Stimulated activated CD4-positive, alpha-beta T cell treated with anti-CD3 and anti-CD28 coated beads, Interleukin-1b, Interleukin-23, amount 100 ng/mL, for 1 hour (primary cell): ENCODE measurements around the gene DCAF4L1.

Source experiments
- DNase-seq, 2 donors: peaks; one replicate each; pipeline ENCODE4 v3.0.0-alpha.2; 2020; ENCODE audit warnings: low read depth in 2 of 2

Gene DCAF4L1, protein sequence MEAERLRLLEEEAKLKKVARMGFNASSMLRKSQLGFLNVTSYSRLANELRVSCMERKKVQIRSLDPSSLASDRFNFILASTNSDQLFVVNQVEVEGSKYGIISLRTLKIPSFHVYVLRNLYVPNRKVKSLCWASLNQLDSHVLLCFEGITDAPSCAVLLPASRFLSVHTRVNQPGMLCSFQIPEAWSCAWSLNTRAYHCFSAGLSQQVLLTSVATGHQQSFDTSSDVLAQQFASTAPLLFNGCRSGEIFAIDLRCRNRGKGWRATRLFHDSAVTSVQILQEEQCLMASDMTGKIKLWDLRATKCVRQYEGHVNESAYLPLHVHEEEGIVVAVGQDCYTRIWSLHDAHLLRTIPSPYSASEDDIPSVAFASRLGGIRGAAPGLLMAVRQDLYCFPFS

DNA sequence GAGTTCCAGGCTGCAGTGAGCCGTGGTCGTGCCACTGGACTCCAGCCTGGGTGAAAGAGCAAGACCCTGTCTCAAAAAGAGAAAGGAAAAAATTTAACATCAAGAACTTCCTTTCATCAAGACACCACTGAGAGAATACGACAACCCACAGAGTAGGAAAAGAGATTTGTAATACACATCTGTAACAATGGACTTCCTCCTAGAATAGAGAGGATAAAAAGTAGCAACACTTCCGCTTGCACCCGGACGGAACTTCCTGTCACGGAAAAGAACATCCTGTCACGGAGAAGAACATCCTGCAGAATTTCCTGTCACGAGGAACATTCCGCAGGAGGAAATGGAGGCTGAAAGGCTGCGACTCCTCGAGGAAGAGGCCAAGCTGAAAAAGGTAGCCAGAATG is at the start of gene DCAF4L1:
TSS of gene DCAF4L1 (plus strand) at position 301 of the 400 bp plus-strand sequence. CDS start at position 338, 37 bp downstream.
- DNase-seq, result no peak

DNA sequence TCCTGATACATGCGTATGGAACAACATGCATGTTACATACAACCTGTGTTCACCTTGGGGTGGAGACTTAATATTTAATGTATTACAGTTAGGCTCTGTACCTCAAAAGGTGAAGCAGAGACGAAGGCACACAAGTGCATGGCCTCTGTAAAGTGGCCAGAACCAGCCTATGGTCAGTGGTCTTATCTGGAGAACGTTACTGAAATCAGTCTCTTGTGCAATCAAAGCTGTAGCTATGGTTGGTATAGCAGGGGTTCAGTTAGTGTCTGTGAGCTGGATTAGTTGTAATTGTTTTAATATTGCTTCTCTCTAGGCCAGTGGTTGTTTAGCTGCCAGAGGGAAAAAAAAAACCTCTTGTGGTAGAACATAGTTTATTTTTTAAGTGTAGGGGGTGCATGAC is 48.6 kb upstream of the DCAF4L1 start:
- DNase-seq, result no peak

DNA sequence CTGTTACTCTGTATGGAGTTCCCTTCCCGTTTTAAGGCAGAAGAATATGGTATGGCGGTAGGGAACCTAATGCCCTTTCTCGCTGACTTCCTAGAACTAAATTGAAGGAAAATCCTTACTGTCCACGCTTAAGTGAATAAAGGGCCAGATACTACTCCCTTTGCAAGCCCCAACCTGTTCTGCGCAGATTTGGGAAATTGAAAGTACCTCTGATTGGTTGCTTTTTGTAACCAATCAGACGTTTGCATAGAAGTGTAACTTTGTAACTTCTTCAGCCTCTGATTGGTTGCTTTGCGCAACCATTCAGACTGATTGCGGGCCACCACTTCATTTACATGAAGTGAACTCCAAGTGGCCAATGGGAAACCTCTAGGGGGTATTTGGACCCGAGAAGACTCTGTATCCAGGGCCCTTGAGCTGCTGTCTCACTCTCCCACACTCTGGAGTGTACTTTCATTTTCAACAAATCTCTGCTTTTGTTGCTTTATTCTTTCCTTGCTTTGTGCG is 47.5 kb upstream of the DCAF4L1 start:
- DNase-seq, result no peak

DNA sequence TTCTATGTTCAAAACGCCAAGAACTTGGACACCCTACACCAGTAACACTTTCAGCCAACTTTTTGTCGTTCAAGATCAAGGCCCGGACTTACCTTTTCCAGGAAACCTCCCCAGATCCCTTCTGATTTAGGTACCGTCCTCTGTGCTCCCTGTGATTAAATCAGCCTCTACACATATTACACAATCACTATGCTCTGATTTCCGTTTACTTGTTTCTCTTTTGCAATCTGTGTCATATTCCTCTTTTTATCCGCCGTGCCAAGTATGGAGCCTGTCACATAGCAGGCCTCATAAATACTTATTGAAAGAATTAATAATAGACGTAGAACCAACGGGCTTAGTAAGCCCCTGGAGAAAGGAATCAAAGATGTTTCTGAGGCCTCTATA is 47.0 kb upstream of the DCAF4L1 start:
- no peak for DNase-seq

DNA sequence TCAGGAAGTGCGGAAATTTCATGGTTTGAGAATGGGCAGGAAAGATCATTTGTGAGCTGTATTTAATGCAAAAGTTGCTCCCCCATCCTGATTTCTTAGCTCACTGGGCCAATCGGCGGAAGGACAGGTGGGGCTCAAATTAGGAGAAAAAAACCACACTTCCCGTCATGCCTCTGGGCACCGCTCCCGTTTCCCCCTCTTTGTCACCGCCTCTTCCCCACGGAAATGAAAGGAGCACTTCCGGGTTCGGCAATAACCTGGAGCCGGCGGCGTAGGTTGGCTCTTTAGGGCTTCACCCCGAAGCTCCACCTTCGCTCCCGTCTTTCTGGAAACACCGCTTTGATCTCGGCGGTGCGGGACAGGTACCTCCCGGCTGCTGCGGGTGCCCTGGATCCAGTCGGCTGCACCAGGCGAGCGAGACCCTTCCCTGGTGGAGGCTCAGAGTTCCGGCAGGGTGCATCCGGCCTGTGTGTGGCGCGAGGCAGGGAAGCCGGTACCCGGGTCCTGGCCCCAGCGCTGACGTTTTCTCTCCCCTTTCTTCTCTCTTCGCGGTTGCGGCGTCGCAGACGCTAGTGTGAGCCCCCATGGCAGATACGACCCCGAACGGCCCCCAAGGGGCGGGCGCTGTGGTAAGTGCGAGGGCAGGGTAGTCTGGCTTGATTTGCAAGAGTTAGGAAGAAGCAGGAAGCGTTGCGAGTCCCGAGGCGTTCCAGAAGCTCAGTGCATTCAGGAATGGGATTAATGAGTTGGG is 46.5 kb upstream of the DCAF4L1 start, which contains the start of gene TMEM33:
TSS of gene TMEM33 (plus strand) at position 529 of the 751 bp plus-strand sequence. CDS start at position 585, 56 bp downstream.
- peak; percentile 33 to 53 for DNase-seq

DNA sequence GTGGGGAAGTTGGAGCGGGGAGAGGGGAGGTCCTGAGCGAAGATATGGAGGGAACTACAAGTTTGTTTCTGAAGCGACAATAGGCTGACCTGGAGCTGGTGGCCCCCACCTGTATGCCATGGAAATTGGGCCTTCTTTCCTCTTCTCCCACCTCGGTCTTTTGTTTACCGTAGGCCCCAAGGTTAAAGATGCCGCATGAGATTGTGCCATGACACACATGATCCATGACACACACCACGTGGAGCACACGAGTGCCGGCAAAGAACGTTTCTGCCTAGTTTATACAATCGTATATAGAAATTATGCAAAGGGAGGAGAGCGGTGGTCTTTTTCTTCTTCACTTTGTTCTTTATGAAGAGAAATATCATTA is 45.9 kb upstream of the DCAF4L1 start:
- DNase-seq, result peak in 1 of 2 donors; percentile 4

DNA sequence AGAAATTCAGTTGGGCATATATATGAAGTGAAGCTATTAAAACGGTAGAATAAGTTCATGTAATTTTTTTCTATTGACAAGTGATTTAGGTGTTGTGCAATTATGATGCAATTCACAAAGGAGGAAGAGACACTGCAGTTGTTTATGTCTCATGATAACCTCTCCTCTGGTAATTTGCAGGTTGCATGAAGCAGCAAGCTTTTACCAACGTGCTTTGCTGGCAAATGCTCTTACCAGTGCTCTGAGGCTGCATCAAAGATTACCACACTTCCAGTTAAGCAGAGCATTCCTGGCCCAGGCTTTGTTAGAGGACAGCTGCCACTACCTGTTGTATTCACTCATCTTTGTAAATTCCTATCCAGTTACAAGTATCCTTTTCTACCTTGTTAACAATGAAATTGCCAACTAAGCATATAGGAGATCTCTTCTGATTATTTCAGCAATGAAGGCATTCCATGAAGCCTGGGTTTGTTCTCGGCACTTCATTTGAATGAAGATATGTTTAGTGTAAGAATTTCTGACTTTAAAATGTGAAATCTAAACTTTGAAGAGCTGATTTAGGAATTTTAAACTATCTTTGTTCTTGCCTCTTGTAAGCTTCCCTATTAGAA is 42.4 kb upstream of the DCAF4L1 start:
- no peak for DNase-seq

DNA sequence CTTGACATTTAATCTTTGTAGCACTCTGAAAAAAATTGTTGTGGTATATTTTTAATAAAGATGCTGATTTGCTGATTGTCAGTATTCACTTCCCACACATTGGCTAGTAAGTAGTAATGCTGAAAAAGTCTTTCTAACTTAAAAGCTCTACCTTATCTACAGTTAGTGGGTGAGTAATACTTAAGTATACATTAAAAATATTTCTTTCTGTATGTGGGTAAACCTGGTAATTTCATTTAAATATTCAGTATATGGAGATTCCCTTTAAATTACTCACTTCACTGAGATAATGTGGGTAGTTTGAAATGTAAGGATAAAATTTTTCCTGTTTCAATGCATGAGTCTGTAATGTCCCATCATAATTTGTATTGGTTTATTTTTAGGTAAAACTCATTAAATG is 40.7 kb upstream of the DCAF4L1 start:
- no peak for DNase-seq

DNA sequence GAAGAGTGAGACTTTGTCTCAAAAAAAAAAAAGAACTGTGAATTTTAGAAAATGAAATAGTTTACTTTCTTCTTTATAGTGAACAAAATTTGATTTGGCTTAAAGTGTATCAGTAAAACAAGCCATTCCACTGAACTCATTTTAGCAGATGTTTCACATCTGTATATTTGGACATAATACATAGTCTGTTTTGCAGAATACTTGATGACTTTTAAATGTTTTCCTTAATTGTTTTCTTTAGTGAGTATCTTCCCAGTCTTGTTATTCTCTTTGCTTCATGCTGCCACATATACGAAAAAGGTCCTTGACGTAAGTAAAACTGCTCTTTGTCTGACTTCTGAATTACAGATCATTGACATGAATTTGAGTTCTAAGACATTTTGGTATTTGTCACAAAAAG is 38.0 kb upstream of the DCAF4L1 start:
- no peak for DNase-seq

DNA sequence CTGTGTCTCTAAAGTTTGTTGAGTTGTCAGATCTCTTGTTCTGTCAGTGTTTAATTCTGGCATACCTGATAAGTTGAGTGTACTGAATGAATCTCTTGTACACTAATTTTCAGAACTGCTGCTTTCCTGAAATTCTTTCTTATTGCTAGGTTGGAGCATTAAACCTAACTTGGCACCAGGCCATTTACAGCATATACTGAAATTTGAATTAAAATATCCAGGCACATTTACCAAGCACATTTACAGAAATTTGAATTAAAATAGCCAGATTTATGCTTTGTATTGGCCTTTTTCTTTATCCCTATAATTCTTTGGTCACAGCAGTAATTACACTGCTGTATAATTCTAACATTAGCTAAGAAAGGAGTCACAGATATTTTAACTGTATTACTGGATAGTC is 37.5 kb upstream of the DCAF4L1 start:
- DNase-seq, result no peak

DNA sequence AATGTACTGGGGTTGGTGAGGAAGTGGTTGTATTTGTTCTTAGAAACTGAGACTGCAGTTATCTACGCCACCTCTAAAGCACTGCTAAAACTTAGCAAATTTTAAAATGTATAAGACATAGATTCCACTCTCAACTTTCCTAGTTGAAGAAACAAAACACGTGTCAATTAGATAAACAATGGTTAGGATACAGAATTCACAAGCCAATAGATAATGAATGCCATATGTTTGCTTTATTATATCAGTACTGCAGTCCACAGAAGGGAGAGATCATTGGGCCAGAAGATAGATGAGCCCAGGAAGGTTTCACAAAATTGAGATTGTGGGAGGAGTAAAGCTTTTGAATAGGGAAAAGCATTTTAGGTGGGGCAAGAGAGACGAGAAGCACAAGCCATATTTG is 32.0 kb upstream of the DCAF4L1 start:
- no peak for DNase-seq

DNA sequence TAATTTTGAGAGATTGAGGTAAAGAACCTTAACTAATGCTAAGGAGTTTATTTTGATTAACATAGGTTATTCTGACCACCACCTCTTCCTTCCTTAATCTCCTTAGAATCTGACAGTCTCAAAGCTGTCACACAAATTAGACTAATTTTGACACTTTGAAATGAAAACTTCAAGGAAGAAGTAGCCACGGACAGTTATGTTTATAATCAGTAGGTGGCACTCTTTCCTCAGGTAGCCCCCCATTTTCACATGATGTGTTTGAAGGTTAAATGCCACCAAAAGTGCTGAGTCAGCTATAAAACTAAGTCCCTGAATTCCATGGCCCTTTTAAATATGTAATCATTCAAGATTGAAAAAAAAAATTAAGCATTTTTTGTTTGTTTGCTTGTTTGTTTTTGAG is 23.9 kb upstream of the DCAF4L1 start:
- no peak for DNase-seq

DNA sequence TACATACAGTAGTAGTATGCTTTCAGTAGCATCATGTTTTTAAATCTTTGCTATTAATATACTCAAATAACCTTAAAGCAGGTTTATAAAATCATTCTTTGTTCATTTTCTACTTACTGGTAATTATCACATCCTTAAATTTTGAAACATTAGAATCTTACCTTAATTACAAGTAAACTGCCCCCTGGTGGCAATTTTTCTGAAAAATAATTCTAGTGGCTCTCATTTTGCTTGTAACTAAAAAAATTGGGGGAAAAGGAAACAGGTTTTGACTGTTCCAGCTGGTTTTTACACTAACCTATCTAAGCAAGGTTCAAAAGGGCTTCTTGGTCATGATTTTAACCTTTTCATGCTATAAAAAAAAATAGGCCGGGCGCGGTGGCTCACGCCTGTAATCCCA is 18.5 kb upstream of the DCAF4L1 start:
- DNase-seq, result no peak

DNA sequence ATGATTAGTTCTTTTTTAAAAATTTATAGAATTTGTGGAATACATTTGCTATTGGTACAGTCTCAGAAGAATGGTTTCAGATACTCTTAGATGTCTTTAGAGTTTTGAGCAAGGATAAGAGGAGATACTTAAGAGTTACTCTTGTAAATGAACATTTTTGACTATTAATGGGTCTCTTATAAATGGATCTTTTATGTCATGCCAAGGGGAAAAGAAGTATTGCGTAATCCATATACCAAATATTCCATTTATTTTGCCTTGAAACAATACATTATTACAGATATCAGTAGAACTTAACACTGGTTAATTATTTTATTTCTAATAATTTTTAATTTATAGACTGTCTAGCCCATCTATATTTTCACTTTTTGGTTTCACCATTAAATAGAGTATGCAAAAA is 17.2 kb upstream of the DCAF4L1 start:
- DNase-seq, result no peak

DNA sequence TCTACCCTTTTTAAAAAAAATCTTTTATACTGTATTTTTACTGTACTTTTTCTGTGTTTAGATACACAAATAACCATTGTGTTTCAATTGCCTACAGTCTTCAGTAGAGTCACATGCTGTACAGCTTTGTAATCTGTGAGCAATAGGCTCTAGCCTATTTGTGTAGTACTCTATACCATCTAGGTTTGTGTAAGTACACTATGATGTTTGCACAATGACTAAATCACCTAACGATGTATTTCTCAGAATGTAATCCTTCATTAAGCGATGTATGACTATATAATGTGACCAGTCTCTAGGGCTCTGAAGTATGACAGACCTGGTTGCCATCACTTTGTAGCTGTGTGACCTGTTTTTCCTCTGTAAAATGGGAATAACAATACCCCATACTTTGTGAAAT is 14.2 kb upstream of the DCAF4L1 start:
- DNase-seq, result no peak

DNA sequence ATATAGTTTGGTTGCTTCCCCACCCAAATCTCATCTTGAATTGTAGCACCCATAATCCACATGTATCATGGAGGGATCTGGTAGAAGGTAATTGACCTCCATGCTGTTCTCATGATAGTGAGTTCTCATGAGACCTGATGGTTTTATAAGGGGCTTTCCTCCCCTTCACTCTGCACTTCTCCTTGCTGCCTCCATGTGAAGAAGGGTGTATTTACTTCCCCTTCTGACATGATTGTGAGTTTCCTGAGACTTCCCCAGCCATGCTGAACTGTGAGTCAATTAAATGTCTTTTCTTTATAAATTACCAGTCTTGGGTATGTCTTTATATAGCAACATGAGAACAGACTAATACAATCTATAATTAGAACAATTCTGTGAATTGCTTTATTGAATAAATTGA is 11.9 kb upstream of the DCAF4L1 start:
- no peak for DNase-seq

DNA sequence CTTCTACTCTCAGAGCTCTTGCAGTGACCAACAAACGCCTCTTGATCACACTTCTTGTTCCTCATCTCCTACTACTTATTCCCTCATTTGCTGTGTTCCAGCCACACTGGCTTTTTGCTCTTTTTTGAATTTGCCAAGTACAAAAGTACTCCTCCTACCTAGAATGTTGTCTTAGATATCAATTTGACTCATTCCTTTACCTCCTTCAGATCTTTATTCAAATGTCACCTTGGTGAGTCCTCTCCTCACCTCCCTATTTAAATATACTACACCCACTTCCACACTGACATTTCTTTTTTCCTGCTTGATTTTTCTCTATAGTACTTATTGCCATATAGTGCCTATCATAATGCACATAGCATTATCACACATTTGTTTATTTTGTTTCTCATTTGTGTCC is 6.2 kb upstream of the DCAF4L1 start:
- DNase-seq, result no peak

DNA sequence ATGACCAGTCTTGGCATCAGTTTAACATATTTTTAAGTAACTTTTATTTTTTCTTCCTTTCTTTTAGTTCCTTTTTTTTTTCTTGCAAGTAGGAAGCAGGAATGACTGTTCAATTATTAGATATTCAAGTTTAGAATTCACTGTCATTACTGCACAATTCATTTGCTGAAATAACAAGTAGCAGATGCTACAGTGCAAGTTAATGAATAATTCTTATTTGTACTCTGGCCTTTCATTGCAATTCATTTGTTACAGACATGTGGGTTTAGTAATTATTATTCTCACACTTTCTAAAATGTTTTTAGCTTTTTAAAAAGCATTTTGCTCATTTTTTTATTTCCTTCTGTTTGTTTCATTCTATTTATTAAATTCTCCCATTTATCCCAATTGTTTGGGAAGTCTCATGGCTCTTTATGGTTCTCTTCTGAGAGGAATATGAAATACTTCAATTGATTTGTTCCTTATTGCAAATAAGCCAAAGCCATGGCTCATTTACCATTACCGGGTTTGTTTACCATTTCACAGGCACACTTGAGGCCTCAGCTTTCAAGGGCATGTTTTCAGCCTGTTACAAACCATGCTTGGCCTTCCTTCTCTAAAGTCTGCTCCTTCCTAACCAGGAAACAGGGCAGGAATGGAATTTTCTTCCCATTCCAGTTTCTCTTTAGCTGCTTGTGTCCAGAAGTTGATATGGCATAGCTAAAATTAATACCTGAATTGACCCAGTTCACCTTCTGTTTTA is 4.6 kb upstream of the DCAF4L1 start:
- no peak for DNase-seq

DNA sequence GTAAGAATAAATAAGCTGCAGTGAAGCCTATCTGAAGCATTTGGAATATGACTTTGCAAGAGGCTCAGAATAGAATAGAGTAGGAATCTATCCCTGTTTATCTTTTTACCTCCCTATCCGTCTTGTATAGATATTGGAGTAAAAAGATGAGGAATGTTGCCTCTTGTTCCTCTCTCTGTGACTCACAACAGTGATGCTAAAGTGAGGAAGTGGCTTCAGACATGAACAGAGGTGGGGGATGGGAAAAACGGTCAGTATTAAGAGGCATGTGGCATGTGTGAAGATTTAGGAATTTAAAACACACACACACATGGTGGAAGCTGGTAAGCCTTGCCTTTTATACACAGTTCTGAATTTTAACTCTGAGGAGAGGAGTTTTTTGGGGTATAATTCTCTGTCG is 3.8 kb upstream of the DCAF4L1 start:
- no peak for DNase-seq

DNA sequence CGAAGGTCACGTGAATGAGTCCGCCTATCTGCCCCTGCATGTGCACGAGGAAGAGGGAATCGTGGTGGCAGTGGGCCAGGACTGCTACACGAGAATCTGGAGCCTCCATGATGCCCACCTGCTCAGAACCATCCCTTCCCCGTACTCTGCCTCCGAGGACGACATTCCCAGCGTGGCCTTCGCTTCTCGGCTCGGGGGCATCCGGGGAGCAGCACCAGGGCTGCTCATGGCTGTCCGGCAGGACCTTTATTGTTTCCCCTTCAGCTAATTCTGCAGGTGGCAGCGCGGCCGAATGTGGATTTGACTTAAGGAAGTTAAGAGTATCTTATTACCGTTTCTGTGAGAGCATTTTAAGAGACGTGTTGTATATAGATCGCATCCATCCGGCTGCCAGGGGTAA is 1.2 kb downstream of the DCAF4L1 start:
- no peak for DNase-seq

DNA sequence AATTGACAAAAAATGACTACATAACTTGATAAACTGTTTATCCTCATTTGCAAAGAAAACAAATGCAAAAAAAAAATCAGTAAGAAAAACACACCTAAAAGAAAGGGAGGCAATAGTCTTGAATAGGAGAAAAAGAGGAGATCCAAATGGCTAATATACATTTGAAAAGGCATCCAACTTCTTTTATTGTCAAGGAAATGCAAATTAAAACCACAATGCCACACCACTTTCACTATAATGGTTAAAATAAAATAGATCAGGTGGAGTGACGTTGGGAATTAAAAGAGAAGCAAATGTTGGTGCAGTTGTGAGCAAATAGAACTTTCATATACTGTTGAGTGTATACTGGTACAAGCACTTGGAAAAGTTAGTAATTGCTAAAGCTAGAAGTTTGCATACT is 3.6 kb downstream of the DCAF4L1 start:
- no peak for DNase-seq

DNA sequence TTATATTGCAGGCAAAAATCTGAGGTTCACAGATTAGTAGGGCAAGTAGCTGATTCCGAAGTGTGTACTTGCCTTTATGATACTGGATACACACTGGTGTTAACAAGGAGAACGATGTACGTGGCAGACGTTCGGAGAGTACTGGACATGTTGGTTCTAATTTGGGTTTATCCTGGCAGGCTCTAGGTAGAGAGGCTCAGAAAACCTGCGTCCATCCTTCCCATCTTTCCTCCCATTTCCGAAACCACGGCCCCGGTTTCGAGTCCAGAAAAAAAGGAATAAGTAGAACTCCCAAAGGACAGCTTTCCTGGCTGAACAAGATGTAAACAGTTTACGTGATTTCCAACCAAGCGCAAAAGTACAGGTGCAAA is 8.4 kb downstream of the DCAF4L1 start:
- no peak for DNase-seq
